H9 (cell line): ENCODE measurements around the gene ZNF678. TPM values are rescaled to one million over a fixed set of nuclear protein-coding genes. Genes with fewer than 3 reads are reported as not detected.
A peak's percentile ranks its signal among the peaks of the same experiment; 100 is the strongest.

ENCODE experiments used
- DNase-seq: peaks from one replicate; pipeline ENCODE4 v3.0.0-alpha.2; 2017
- H2AFZ ChIP-seq: one replicate; pipeline ENCODE4 v1.6.1; 2013; ENCODE audit warnings: mild to moderate bottlenecking, low read length, control low read depth, moderate library complexity
- H2AK5ac ChIP-seq: 2 replicates; pipeline ENCODE4 v1.6.1; 2013; ENCODE audit warnings: low read length, control low read depth, mixed read lengths; ENCODE audit not compliant: insufficient read length
- H2BK120ac ChIP-seq: one replicate; pipeline ENCODE4 v1.6.1; 2013; ENCODE audit warnings: low read depth, mild to moderate bottlenecking, low read length, control low read depth, inconsistent platforms; ENCODE audit not compliant: poor library complexity, severe bottlenecking
- H2BK12ac ChIP-seq: 2 replicates; pipeline ENCODE4 v1.6.1; 2013; ENCODE audit warnings: low read length, control low read depth, mixed read lengths, low read depth; ENCODE audit not compliant: insufficient read length
- H2BK15ac ChIP-seq: 2 replicates; pipeline ENCODE4 v1.6.1; 2013; ENCODE audit warnings: low read depth, low read length, control low read depth
- H2BK20ac ChIP-seq: one replicate; pipeline ENCODE4 v1.6.1; 2013; ENCODE audit warnings: low read depth, mild to moderate bottlenecking, low read length, control low read depth, inconsistent platforms; ENCODE audit not compliant: poor library complexity, severe bottlenecking
- H2BK5ac ChIP-seq: 2 replicates; pipeline ENCODE4 v1.6.1; 2013; ENCODE audit warnings: low read length, control low read depth, mixed read lengths; ENCODE audit not compliant: insufficient read length
- H3K14ac ChIP-seq: 2 replicates; pipeline ENCODE4 v1.6.1; 2013; ENCODE audit warnings: low read length, control low read depth; ENCODE audit not compliant: insufficient read depth
- H3K18ac ChIP-seq: 2 replicates; pipeline ENCODE4 v1.6.1; 2013; ENCODE audit warnings: low read depth, mild to moderate bottlenecking, mixed read lengths, low read length, control low read depth; ENCODE audit not compliant: insufficient read length
- H3K23ac ChIP-seq: 2 replicates; pipeline ENCODE4 v1.6.1; 2013; ENCODE audit warnings: low read length, control low read depth, mixed read lengths, low read depth; ENCODE audit not compliant: insufficient read length
- H3K23me2 ChIP-seq: 2 replicates; pipeline ENCODE4 v1.6.1; 2013; ENCODE audit warnings: low read depth, mild to moderate bottlenecking, mixed read lengths, low read length, control low read depth; ENCODE audit not compliant: insufficient read length, poor library complexity, severe bottlenecking
- H3K27ac ChIP-seq: 2 replicates; pipeline ENCODE4 v1.5.1; 2013; ENCODE audit warnings: low read length, control low read depth, mixed read lengths, low read depth; ENCODE audit not compliant: insufficient read length
- H3K27me3 ChIP-seq: 2 replicates; pipeline ENCODE4 v1.6.1; 2013; ENCODE audit warnings: low read length, control low read depth, inconsistent platforms; ENCODE audit not compliant: insufficient read depth
- H3K4ac ChIP-seq: 2 replicates; pipeline ENCODE4 v1.6.1; 2013; ENCODE audit warnings: low read depth, mild to moderate bottlenecking, control low read depth, inconsistent platforms, low read length, moderate library complexity
- H3K4me1 ChIP-seq: 2 replicates; pipeline ENCODE4 v1.6.1; 2013; ENCODE audit warnings: low read length, control low read depth, inconsistent platforms; ENCODE audit not compliant: insufficient read depth
- H3K4me2 ChIP-seq: 2 replicates; pipeline ENCODE4 v1.6.1; 2013; ENCODE audit warnings: low read length, control low read depth, mixed read lengths; ENCODE audit not compliant: insufficient read length, insufficient read depth
- H3K56ac ChIP-seq: 2 replicates; pipeline ENCODE4 v1.6.1; 2013; ENCODE audit warnings: low read depth, mild to moderate bottlenecking, mixed read lengths, low read length, control low read depth; ENCODE audit not compliant: insufficient read length
- H3K79me1 ChIP-seq: 2 replicates; pipeline ENCODE4 v1.6.1; 2013; ENCODE audit warnings: low read depth, mild to moderate bottlenecking, moderate library complexity, low read length, control low read depth, inconsistent platforms; ENCODE audit not compliant: insufficient read depth, poor library complexity, severe bottlenecking
- H3K79me2 ChIP-seq: 2 replicates; pipeline ENCODE4 v1.6.1; 2013; ENCODE audit warnings: low read length, control low read depth, inconsistent platforms; ENCODE audit not compliant: insufficient read depth
- H3K9ac ChIP-seq: 2 replicates; pipeline ENCODE4 v1.6.1; 2013; ENCODE audit warnings: low read length, control low read depth, mixed read lengths; ENCODE audit not compliant: insufficient read length; ENCODE audit errors: extremely low read depth
- H3K9me3 ChIP-seq: one replicate; pipeline ENCODE4 v1.6.1; 2013; ENCODE audit warnings: low read depth, low read length, inconsistent platforms; ENCODE audit not compliant: control insufficient read depth
- H3T11ph ChIP-seq: one replicate; pipeline ENCODE4 v1.6.1; 2013; ENCODE audit warnings: mild to moderate bottlenecking, low read length, control low read depth, inconsistent platforms
- H4K20me1 ChIP-seq: one replicate; pipeline ENCODE4 v1.6.1; 2013; ENCODE audit not compliant: control insufficient read depth, insufficient read length, insufficient read depth
- H4K5ac ChIP-seq: 2 replicates; pipeline ENCODE4 v1.6.1; 2013; ENCODE audit warnings: low read depth, mild to moderate bottlenecking, mixed read lengths, low read length, control low read depth; ENCODE audit not compliant: insufficient read length
- H4K8ac ChIP-seq: replicated peaks from 2 replicates; pipeline ENCODE4 v1.6.1; 2013; ENCODE audit warnings: low read length, control low read depth, mixed read lengths, low read depth; ENCODE audit not compliant: insufficient read length
- H4K91ac ChIP-seq: 2 replicates; pipeline ENCODE4 v1.6.1; 2013; ENCODE audit warnings: low read depth, mild to moderate bottlenecking, moderate library complexity, mixed read lengths, low read length, control low read depth; ENCODE audit not compliant: insufficient read length
- H3K27ac Mint-ChIP-seq, 3 experiments: 2 replicates in 2 of 3; 3 replicates in 1 of 3; pipeline ENCODE4 v1.8.0; 2020 to 2021; ENCODE audit warnings: mixed read lengths in 3 of 3, mild to moderate bottlenecking in 1 of 3, moderate library complexity in 1 of 3
- H3K27me3 Mint-ChIP-seq: 2 replicates; pipeline ENCODE4 v1.8.0; 2021; ENCODE audit warnings: low read depth, mild to moderate bottlenecking, moderate library complexity, mixed read lengths
- H3K36me3 Mint-ChIP-seq, 3 experiments: 2 replicates in 2 of 3; 3 replicates in 1 of 3; pipeline ENCODE4 v1.8.0; 2020 to 2021; ENCODE audit warnings: low read depth in 3 of 3, mixed read lengths in 3 of 3; ENCODE audit not compliant: insufficient read depth in 1 of 3
- H3K4me1 Mint-ChIP-seq, 2 experiments: 2 replicates each; pipeline ENCODE4 v1.8.0; 2020; ENCODE audit warnings: mixed read lengths in 2 of 2
- H3K4me3 Mint-ChIP-seq, 2 experiments: 2 replicates in 1 of 2; 3 replicates in 1 of 2; pipeline ENCODE4 v1.8.0; 2020 to 2021; ENCODE audit warnings: mild to moderate bottlenecking in 2 of 2, mixed read lengths in 2 of 2, moderate library complexity in 1 of 2
- H3K9me3 Mint-ChIP-seq, 2 experiments: 2 replicates in 1 of 2; 3 replicates in 1 of 2; pipeline ENCODE4 v1.8.0; 2020; ENCODE audit warnings: mild to moderate bottlenecking in 2 of 2, mixed read lengths in 2 of 2, moderate library complexity in 1 of 2
- WGBS: extraction: QIAGEN DNeasy Blood & Tissue Kit; methylation state at CpG from one replicate; pipeline ENCODE4 v1.1.7; 2013; ENCODE audit warnings: missing lambda C conversion rate, low lambda C conversion rate, mixed read lengths; ENCODE audit not compliant: insufficient read length; ENCODE audit errors: extremely low coverage; 5-methylcytosine and 5-hydroxymethylcytosine counted together
- long read RNA-seq: library from polyadenylated mRNA; unstranded; transcript quantifications from one replicate; pipeline ENCODE4 v2.0.0, GENCODE V29; 2020
- total RNA-seq: library from RNA; stranded (reverse); gene quantifications from 2 replicates; pipeline ENCODE4 v1.2.1, GENCODE V29; 2021
- TF ChIP-seq, protein P1 (sequence below): fragments of 200-600 bp; sonication (generic); conservative IDR thresholded peaks from 3 replicates; pipeline ENCODE4 v1.8.0; 2021; ENCODE audit warnings: antibody characterized with exemption, mild to moderate bottlenecking

The ZNF678 gene
- 24.4 and 25.3 TPM in 2 replicates for total RNA-seq
- long read RNA-seq, full-length matches to known transcripts, result 21 of 33 reads
- long read RNA-seq, partial matches to known transcripts, result 4 of 33 reads
- long read RNA-seq, other reads (novel, unspliced or antisense), result 8 of 33 reads

DNA sequence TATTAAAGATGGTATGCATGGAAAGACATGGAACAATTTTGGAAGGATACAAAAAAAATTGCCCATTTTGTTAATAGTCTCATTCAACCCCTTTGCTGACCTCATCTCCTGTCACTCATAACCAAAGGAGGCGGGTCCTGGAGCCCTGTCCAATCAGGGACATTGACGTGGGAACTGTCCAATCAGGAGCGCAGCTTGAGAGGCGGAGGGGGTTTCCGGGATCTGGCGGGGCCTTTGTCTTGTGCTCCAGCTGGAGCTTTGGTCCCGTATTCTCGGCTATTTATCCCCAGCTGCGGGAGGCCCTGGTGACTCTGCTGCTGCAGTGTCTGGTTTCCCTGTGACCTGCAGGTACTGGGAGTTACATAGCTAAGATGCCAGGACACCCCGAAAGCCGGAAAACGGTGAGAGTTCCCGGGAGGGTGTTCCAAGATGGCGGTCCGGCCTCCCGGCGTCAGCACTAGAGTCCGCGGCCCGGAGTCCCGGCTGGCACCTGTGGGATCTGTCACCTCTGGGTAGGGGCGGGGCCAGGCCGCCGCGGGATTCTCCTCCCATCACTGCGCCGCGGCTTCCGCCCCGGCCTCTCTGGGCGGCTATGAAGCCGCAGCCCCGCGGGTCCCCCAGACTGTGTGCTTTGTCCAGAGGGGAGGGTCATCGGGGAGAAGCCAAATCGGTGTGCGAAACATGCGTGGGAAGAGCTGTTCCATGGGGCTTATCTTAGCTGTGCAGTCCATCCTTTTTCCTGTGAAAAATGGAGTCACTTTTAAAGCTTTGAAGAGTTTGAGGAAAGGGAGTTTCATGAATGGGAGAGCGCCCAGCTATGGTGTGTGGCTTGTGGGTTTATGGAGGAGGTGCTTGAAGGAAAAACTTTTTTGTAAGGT is at the start of gene ZNF678:
Gene ZNF678, plus strand, starts transcription at position 233 of the 878 bp plus-strand sequence. CDS start 87,436 bp downstream, outside the sequence.
- Histone ChIP-seq H2BK20ac (no peak within 1 kb of the TSS), H3K4me1 (no peaks in the 10 kb centered on the region; the same call in 1 of the 2 replicates), H2BK120ac (no peak within 1 kb of the TSS), H3K79me2 (peaks cover 10% of the 10 kb centered on the region; the same call in 1 of the 2 replicates), H3K23ac (no peak within 1 kb of the TSS), H3K4me2 (peak within 1 kb of the TSS; percentile 48), H3K27me3 (no peaks in the 10 kb centered on the region), H2BK15ac (no peak within 1 kb of the TSS), H2BK5ac (peak within 1 kb of the TSS; percentile 94), H3K9ac (peak within 1 kb of the TSS; percentile 96), H4K91ac (no peak within 1 kb of the TSS), H4K20me1 (no peaks in the 10 kb centered on the region), H4K8ac (peak within 1 kb of the TSS; percentile 31), H3K23me2 (peaks cover 5% of the 10 kb centered on the region), H2AFZ (peak within 1 kb of the TSS; percentile 92), H3K79me1 (peaks cover 4% of the 10 kb centered on the region), H3T11ph (peak within 1 kb of the TSS; percentile 91), H4K5ac (peak within 1 kb of the TSS; percentile 58), H3K9me3 (no peaks in the 10 kb centered on the region), H2AK5ac (no peak within 1 kb of the TSS), H3K56ac (no peak within 1 kb of the TSS), H3K4ac (no peak within 1 kb of the TSS; the same call in 1 of the 2 replicates), H3K14ac (peak within 1 kb of the TSS; percentile 99; the same call in 1 of the 2 replicates), H3K27ac (peak within 1 kb of the TSS; percentile 91), H3K18ac (peak within 1 kb of the TSS; percentile 99), H2BK12ac (no peak within 1 kb of the TSS)
- Mint-ChIP-seq H3K27ac (peak within 1 kb of the TSS; percentile 99 to 100 (median 100)), H3K9me3 (peaks cover 8 to 20% of the 10 kb centered on the region in 2 experiments; a peak in 4 of 5 replicates), H3K4me1 (peaks cover 16 to 30% of the 10 kb centered on the region in 2 experiments), H3K27me3 (peaks cover 13% of the 10 kb centered on the region), H3K36me3 (peaks cover 11 to 28% (median 12%) of the 10 kb centered on the region in 3 experiments; a peak in 6 of 7 replicates), H3K4me3 (peak within 1 kb of the TSS; percentile 94)
- no CpG with 5 or more reads among the region's 39 CpGs for WGBS
- DNase-seq, result peak; percentile 94
- TF ChIP-seq, protein P1, sequence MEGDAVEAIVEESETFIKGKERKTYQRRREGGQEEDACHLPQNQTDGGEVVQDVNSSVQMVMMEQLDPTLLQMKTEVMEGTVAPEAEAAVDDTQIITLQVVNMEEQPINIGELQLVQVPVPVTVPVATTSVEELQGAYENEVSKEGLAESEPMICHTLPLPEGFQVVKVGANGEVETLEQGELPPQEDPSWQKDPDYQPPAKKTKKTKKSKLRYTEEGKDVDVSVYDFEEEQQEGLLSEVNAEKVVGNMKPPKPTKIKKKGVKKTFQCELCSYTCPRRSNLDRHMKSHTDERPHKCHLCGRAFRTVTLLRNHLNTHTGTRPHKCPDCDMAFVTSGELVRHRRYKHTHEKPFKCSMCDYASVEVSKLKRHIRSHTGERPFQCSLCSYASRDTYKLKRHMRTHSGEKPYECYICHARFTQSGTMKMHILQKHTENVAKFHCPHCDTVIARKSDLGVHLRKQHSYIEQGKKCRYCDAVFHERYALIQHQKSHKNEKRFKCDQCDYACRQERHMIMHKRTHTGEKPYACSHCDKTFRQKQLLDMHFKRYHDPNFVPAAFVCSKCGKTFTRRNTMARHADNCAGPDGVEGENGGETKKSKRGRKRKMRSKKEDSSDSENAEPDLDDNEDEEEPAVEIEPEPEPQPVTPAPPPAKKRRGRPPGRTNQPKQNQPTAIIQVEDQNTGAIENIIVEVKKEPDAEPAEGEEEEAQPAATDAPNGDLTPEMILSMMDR, result no peak
